ENCODE data around the gene KCNJ5.

Gene KCNJ5

DNA sequence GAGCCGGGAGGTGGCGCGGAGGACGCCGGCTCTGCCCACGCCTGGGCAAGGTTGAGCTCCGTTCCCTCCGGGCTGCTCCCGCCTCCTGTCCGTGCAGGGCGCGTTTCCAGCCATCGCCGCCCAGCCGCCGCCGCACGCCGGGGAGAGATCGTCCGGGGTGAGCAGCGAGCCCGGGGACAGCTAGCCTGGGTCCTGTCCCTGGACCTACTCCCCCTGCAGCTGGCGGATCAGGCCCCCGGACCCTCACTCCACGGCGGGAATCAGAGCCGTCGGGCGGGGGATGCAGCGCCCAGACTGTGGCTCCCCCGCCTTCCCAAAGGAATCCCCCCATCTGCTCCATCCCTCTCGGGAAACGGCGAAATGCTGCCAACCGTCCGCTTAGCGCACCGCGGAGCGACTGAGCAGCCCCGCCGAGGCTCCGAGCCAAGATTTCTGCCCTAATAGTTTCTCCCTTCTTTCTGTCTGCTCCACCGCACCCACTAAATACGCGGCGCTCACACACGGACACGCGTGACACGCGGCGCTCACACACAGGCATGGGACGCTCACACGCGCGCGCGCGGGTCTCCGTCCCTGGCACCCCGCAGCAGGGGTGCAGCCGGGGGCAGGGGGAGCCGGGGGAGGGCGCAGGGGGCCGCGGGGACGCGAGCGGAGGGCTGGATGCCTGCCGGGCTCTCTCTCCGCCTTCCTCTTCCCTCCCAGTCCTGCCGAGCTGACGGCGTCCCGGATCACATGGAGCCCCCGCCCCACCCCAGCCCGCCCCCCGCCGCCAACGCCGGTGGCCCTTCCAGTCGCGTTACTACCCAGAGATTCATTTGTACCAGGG, at the start of gene KCNJ5:
Gene KCNJ5, plus strand, starts transcription at position 814 of the 826 bp plus-strand sequence. CDS start 19,918 bp downstream, outside the sequence.
- TF ChIP-seq TEAD4 (IDR thresholded peaks at IDR 0.05) (no peak), NFIC (IDR thresholded peaks at IDR 0.05) (peak; percentile 70), EP300 (IDR thresholded peaks at IDR 0.05; ENCODE audit: borderline replicate concordance) (no peak), YY1 (IDR thresholded peaks at IDR 0.05; ENCODE audit: low read depth) (0 out of 2 replicates have a peak, but pooled peaks have one; percentile 8), FOXM1 (IDR thresholded peaks at IDR 0.05; ENCODE audit: borderline replicate concordance, low read depth) (no peak), TCF12 (IDR thresholded peaks at IDR 0.05; ENCODE audit: low read depth) (no peak), RAD21 (IDR thresholded peaks at IDR 0.05; ENCODE audit: low read depth) (no peak), EGR1 (IDR thresholded peaks at IDR 0.05) (0 out of 2 replicates have a peak, but pooled peaks have one; percentile 24), REST (IDR thresholded peaks at IDR 0.05; ENCODE audit: low read depth) (no peak), CEBPB (IDR thresholded peaks at IDR 0.05) (no peak), TAF1 (IDR thresholded peaks at IDR 0.05; ENCODE audit: low read depth) (peak; percentile 54), CREB1 (IDR thresholded peaks at IDR 0.05; ENCODE audit: low read depth) (no peak), ZBTB7A (IDR thresholded peaks at IDR 0.05; ENCODE audit: low read depth) (peak; percentile 48)
- TF ChIP-seq, protein P1, sequence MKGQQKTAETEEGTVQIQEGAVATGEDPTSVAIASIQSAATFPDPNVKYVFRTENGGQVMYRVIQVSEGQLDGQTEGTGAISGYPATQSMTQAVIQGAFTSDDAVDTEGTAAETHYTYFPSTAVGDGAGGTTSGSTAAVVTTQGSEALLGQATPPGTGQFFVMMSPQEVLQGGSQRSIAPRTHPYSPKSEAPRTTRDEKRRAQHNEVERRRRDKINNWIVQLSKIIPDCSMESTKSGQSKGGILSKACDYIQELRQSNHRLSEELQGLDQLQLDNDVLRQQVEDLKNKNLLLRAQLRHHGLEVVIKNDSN (IDR thresholded peaks at IDR 0.05), result no peak
- TF ChIP-seq, protein P2, sequence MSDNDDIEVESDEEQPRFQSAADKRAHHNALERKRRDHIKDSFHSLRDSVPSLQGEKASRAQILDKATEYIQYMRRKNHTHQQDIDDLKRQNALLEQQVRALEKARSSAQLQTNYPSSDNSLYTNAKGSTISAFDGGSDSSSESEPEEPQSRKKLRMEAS (IDR thresholded peaks at IDR 0.05), result peak; percentile 48

GRCh38 chr11:128841461-128842072, 49.6 kb upstream of the KCNJ5 start:
- TF ChIP-seq, protein P2 (IDR thresholded peaks at IDR 0.05), result no peak
- TF ChIP-seq TAF1 (IDR thresholded peaks at IDR 0.05; ENCODE audit: low read depth) (no peak), FOXM1 (IDR thresholded peaks at IDR 0.05; ENCODE audit: borderline replicate concordance, low read depth) (no peak), CREB1 (IDR thresholded peaks at IDR 0.05; ENCODE audit: low read depth) (no peak), NFIC (IDR thresholded peaks at IDR 0.05) (no peak), CEBPB (IDR thresholded peaks at IDR 0.05) (no peak), YY1 (IDR thresholded peaks at IDR 0.05; ENCODE audit: low read depth) (no peak), EGR1 (IDR thresholded peaks at IDR 0.05) (no peak), RAD21 (IDR thresholded peaks at IDR 0.05; ENCODE audit: low read depth) (no peak), TEAD4 (IDR thresholded peaks at IDR 0.05) (no peak), ZBTB7A (IDR thresholded peaks at IDR 0.05; ENCODE audit: low read depth) (no peak), REST (IDR thresholded peaks at IDR 0.05; ENCODE audit: low read depth) (no peak), TCF12 (IDR thresholded peaks at IDR 0.05; ENCODE audit: low read depth) (no peak), EP300 (IDR thresholded peaks at IDR 0.05; ENCODE audit: borderline replicate concordance) (no peak)
- TF ChIP-seq, protein P1 (IDR thresholded peaks at IDR 0.05), result no peak

DNA sequence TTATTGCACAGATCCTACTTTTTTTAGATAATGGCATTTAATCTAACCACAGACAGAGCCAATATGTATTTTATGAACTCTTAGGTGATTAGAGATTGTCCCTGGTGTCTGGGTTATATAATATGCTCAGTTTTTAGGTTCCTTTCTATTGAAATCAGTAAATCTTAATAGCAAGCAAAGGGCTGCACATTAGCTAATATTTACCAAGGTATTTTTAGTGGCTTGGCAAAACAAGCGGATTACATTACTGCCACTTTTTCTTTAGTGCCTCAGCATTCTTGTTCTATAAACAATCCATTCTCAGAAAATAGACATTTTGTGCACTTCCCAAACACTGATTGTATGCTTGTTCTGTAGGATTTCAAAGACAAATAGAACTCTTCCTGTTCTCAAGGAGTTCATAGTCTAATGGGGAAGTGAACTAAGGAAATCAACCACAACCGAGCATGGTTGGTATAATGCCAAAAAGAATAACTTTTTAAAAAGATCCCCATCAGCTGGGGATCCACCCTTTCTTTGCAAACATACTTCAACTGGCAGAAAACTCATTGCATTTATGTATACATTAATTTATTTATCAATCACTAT, 47.9 kb upstream of the KCNJ5 start:
- TF ChIP-seq, protein P2 (IDR thresholded peaks at IDR 0.05), result no peak
- TF ChIP-seq TEAD4 (IDR thresholded peaks at IDR 0.05), result no peak

GRCh38 chr11:128845334-128845780, 45.8 kb upstream of the KCNJ5 start:
- no peak for TF ChIP-seq EGR1 (IDR thresholded peaks at IDR 0.05)
- no peak for TF ChIP-seq RAD21 (IDR thresholded peaks at IDR 0.05; ENCODE audit: low read depth)
- TF ChIP-seq, protein P1 (IDR thresholded peaks at IDR 0.05), result no peak
- no peak for TF ChIP-seq ZBTB7A (IDR thresholded peaks at IDR 0.05; ENCODE audit: low read depth)
- no peak for TF ChIP-seq REST (IDR thresholded peaks at IDR 0.05; ENCODE audit: low read depth)
- TF ChIP-seq, protein P2 (IDR thresholded peaks at IDR 0.05), result no peak
- TF ChIP-seq FOXM1 (IDR thresholded peaks at IDR 0.05; ENCODE audit: borderline replicate concordance, low read depth), result no peak
- TF ChIP-seq TEAD4 (IDR thresholded peaks at IDR 0.05), result no peak
- TF ChIP-seq NFIC (IDR thresholded peaks at IDR 0.05), result no peak
- no peak for TF ChIP-seq CREB1 (IDR thresholded peaks at IDR 0.05; ENCODE audit: low read depth)
